Umbilical cord (tissue), 2 donors: Measurements from ENCODE around the gene TFF2. TPM values are rescaled to one million over a fixed set of nuclear protein-coding genes. Genes with fewer than 3 reads are reported as not detected.

Experiments
- DNase-seq: peaks from one replicate; pipeline ENCODE4 v3.0.0-alpha.2; 2015; ENCODE audit warnings: low spot score
- total RNA-seq: library from RNA; depleted of rRNA; stranded (reverse); fragments of >200 nt; gene quantifications from one replicate; pipeline ENCODE4 v1.2.3, GENCODE V29; 2014; ENCODE audit warnings: low replicate concordance; ENCODE audit not compliant: insufficient read depth

Gene TFF2
- total RNA-seq, 1 donor from 2014 or later = not detected

- DNase-seq = no peak
Measured at GRCh38 chr21:42321231-42321630, 29.6 kb downstream of the TFF2 start.

- DNase-seq = no peak
Measured at GRCh38 chr21:42320791-42321190, 30.0 kb downstream of the TFF2 start.

- DNase-seq = no peak
Measured at GRCh38 chr21:42319851-42320572, 30.8 kb downstream of the TFF2 start.

- DNase-seq = no peak
Measured at GRCh38 chr21:42319376-42319775, 31.4 kb downstream of the TFF2 start.

GRCh38 chr21:42317826-42318746, 32.7 kb downstream of the TFF2 start:
- DNase-seq = no peak

GRCh38 chr21:42317341-42317741, 33.5 kb downstream of the TFF2 start:
- DNase-seq = no peak

- DNase-seq = no peak
Measured at GRCh38 chr21:42316891-42317290, 33.9 kb downstream of the TFF2 start.

GRCh38 chr21:42315296-42315891, 35.4 kb downstream of the TFF2 start, which contains the start of gene TFF3:
Gene TFF3 (minus strand): TSS chr21:42315409. CDS start chr21:42315374, 35 bp downstream.
- peak; percentile 37 for DNase-seq

GRCh38 chr21:42314616-42315295, 36.0 kb downstream of the TFF2 start:
- no peak for DNase-seq

- no peak for DNase-seq
Measured at GRCh38 chr21:42313501-42313969, 37.3 kb downstream of the TFF2 start.

- DNase-seq = no peak
Measured at GRCh38 chr21:42312626-42313104, 38.1 kb downstream of the TFF2 start.

- no peak for DNase-seq
Measured at GRCh38 chr21:42311816-42312625, 38.8 kb downstream of the TFF2 start.

GRCh38 chr21:42311160-42311559, 39.6 kb downstream of the TFF2 start:
- no peak for DNase-seq

- peak; percentile 11 for DNase-seq
Measured at GRCh38 chr21:42310411-42311001, 40.3 kb downstream of the TFF2 start.

GRCh38 chr21:42309753-42310213, 41.0 kb downstream of the TFF2 start:
- DNase-seq = peak; percentile 22

- DNase-seq = no peak
Measured at GRCh38 chr21:42308914-42309752, 41.7 kb downstream of the TFF2 start.

GRCh38 chr21:42308161-42308913, 42.5 kb downstream of the TFF2 start:
- DNase-seq = no peak

- no peak for DNase-seq
Measured at GRCh38 chr21:42307106-42307505, 43.7 kb downstream of the TFF2 start.
